UCSD-AML1 (cell line): ENCODE results near the gene PRKCE.
"Not testable (repeated sequence)": the region's sequence is repeated elsewhere in the genome, so short reads cannot be mapped to it uniquely, and the experiment has no call there.

Source experiments
- DNase-seq: peaks from one replicate; lab custom pipeline; 2025; ENCODE audit not compliant: unreplicated experiment; lab: John Stamatoyannopoulos, UW

Gene PRKCE

GRCh38 chr2:45855374-45855773 lies 203.9 kb downstream of the PRKCE start:
- no peak for DNase-seq

GRCh38 chr2:45856391-45857274 lies 205.2 kb downstream of the PRKCE start:
- DNase-seq, result no peak

- DNase-seq, result no peak
Measured at GRCh38 chr2:45857275-45857609, 205.8 kb downstream of the PRKCE start.

GRCh38 chr2:45857867-45858520 lies 206.5 kb downstream of the PRKCE start:
- no peak for DNase-seq

- not testable (repeated sequence) for DNase-seq
Measured at GRCh38 chr2:45858872-45859271, 207.4 kb downstream of the PRKCE start.

- no peak for DNase-seq
Measured at GRCh38 chr2:45859682-45860081, 208.2 kb downstream of the PRKCE start.

- DNase-seq, result peak; percentile 33
Measured at GRCh38 chr2:45860136-45861121, 209.0 kb downstream of the PRKCE start.

GRCh38 chr2:45862843-45863242 lies 211.4 kb downstream of the PRKCE start:
- DNase-seq, result peak; percentile 69

GRCh38 chr2:45864121-45864520 lies 212.6 kb downstream of the PRKCE start:
- no peak for DNase-seq

GRCh38 chr2:45867349-45867748 lies 215.9 kb downstream of the PRKCE start:
- DNase-seq, result no peak

GRCh38 chr2:45867800-45868199 lies 216.3 kb downstream of the PRKCE start:
- DNase-seq, result no peak

GRCh38 chr2:45869165-45869501 lies 217.7 kb downstream of the PRKCE start:
- no peak for DNase-seq

GRCh38 chr2:45871025-45871424 lies 219.6 kb downstream of the PRKCE start:
- DNase-seq, result no peak

- no peak for DNase-seq
Measured at GRCh38 chr2:45871541-45871940, 220.1 kb downstream of the PRKCE start.

GRCh38 chr2:45872211-45872610 lies 220.7 kb downstream of the PRKCE start:
- DNase-seq, result no peak

- no peak for DNase-seq
Measured at GRCh38 chr2:45874344-45874743, 222.9 kb downstream of the PRKCE start.

- no peak for DNase-seq
Measured at GRCh38 chr2:45876611-45877010, 225.1 kb downstream of the PRKCE start.

- no peak for DNase-seq
Measured at GRCh38 chr2:45879406-45879805, 227.9 kb downstream of the PRKCE start.

- no peak for DNase-seq
Measured at GRCh38 chr2:45879936-45880335, 228.5 kb downstream of the PRKCE start.

- no peak for DNase-seq
Measured at GRCh38 chr2:45881970-45882581, 230.6 kb downstream of the PRKCE start.
